NCI-H524 treated with DMSO at 0.1 percent for 48 hours (cell line): Measurements from ENCODE around the gene TAT.
"Not testable (repeated sequence)": the region's sequence is repeated elsewhere in the genome, so short reads cannot be mapped to it uniquely, and the experiment has no call there.

Experiments used
- DNase-seq: peaks from one replicate; lab custom pipeline; 2025; lab: John Stamatoyannopoulos, UW

Gene TAT

DNA sequence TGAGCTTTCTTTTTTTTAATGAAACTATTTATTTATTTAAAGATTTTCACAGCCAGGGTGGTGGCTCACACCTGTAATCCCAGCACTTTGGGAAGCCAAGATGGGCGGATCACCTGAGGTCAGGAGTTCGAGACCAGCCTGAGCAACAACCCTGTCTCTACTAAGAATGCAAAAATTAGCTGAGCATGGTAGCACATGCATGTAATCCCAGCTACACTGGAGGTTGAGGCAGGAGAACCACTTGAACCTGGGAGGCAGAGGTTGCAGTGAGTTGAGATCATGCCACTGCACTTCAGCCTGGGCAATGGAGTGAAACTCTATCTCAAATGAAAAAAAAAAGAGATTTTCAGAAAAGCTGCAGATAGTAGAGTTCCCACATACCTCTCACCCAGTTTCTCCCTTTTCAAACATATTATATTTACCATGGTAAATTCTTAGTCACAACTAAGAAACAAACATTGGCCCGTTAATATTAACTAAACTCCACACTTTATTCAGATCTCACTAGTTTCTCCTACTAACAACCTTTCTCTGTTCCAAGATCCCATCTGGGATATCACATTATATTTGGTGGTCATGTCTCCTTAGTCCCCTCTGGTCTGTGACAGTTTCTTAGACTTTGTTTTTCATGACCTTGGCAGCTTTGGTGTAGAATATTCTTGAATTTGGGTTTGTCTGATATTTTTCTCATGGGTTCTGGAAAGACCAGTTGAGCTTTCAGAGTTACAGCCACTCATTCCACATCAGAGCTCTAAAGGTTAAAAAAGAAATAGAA is 7.8 kb upstream of the TAT start:
- DNase-seq = no peak

DNA sequence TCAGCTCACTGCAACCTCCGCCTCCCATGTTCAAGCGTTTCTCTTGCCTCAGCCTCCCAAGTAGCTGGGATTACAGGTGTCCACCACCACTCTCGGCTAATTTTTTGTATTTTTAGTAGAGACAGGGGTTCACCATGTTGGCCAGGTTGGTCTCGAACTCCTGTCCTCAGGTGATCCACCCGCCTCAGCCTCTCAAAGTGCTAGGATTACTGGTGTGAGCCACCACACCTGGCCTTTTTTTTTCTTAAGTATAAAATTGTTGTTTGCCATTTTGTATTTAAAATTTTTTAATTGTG is 5.6 kb upstream of the TAT start:
- not testable (repeated sequence) for DNase-seq

DNA sequence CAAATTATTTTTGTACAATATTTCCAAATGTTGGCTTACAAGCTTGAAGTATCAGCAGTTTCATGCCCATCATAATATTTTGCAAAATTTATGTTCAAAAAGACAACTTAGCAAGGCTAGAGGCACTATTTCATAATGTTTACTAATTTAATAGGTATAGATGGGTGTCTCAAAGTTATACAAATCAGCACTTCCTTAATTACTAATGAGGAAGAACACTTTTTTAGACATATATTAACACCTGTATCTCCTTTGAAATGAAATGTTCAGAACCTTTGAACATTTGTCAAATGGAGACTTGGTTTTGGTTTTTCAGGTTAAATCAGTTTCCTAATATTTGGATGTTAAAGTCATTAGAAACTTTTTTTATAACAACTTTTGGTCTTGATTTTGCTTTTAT is 2.2 kb downstream of the TAT start:
- DNase-seq = no peak

DNA sequence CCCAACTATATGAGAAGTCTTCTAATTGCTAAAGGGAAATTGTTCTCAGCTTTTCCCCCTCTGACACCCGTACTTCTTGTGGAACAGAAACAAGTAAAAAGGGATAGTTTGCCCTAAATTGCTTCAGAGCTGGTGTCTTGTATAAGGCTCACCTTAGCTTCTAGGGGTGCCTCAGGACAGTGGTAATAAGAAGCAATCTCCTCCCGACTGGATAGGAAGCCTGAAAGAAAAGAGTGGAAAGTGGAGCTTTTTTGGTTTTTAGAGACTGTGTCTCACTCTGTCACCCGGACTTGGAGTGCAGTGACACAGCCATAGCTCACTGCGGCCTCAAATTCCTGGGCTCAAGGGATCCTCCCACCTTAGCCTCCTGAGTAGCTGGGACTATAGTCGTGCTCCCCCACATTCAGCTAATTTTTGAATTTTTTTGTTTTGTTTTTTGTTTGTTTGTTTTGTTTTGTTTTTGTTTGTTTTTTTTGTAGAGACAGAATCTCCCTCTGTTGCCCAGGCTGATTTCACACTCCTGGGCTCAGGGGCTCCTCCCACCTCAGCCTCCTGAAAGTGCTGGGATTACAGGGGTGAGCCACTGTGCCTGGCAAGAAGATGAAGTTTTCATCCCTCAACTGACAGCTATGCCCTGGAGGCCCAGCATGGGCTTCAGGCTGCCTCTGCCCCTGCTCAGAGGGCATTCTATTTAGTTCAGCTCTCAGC is 3.4 kb downstream of the TAT start:
- DNase-seq = no peak

DNA sequence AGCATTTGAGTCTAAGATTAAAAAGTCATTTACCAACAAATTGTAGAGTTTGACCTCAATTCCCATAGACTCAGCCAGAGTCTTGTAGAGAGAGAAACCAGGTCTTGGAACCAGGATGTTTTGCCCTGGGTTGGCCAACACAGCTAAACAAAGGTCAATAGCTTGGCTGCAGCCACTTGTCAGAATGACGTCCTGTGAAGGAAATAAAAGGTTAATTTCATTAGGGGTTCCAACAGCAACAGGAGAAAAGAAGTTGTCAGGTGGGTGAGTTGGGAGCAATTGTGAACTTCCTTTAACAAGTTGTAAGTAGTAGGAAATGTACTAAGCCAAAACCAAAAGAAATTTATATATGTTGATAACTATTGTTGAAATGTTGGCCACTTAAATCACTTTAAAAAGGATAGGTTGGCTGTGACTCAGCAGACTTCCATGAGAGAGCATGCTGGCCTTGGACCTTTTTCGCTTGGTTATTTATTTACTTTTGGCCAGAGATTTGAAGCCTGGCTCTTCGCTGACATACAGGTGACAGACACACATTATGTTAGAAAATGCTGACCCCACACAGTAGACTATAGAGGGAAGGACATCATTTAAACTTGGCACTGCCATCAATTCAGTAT is 4.3 kb downstream of the TAT start:
- no peak for DNase-seq

DNA sequence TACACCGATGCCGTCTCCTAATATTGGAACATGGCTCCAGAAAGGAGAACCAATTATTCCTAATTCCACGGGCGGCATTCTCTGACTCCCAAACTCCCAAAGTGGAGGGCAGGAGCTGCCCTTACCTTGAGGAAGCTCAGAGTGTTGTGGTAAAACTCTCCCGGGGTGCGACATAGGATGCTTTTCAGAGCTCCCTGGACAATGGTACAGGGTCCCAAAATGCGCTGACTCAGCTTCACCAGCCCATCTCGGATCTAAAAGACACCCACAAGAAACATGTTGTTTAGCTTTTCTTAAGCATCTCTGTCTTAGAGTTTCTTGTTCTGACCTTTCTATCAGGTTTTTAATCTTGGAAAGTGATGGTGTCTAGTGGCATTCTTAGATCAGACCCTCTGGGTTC is 6.7 kb downstream of the TAT start:
- DNase-seq = no peak

DNA sequence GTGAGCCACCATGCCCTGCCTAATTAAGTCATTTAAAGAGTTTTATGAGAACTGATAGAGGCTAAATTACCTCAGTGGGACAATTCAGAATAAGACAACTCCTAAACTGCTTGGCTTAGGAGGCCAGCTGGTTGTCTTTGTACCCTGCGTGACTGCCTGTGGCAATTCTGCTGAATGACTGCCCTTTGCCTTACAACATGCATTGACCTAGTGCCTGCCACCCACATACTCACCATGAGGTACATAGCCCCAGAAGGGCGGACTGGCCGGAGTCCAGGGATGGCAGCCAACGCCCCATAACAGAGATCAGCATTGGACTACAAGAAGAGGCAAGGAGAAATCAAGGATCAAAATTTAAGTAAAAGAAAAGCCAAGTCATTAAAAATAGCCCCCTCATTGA is 7.3 kb downstream of the TAT start:
- no peak for DNase-seq

DNA sequence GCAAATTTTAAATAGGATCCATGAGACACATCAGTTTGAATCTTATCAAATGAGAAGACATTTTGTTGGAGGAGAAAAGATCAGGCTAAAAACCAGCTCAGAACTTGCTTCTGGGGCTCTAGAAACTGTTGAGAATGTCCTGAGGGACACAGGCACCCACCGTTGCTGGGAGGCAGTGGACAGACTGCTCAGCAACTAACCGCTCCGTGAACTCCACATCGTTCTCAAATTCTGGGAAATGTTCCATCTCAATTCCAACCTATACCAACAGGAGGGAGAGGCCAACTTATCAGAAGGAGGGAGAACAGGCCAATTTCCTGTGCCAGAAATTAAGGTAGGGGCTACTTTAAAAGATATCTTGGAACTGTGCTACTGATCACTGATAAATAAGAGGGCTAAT is 8.3 kb downstream of the TAT start:
- DNase-seq = no peak

DNA sequence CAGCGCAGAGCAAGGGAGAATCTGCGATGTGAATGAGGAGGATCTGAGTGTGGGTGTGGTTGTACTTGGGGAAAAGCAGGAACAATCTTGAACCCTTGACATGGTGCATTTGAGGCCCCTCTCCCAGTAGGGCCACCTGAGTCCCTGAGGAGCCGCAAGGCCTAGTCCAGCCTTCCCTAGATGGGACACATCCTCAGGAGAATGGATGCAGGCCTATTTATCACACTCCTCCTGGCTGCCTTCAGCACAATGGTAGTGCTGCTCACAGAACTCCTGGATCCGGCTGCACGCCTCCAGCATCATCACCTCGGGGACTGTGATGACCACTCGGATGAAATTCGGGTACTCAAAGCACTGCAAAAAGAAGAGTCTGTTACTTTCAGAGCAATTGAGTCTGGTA is 9.0 kb downstream of the TAT start:
- DNase-seq = no peak

DNA sequence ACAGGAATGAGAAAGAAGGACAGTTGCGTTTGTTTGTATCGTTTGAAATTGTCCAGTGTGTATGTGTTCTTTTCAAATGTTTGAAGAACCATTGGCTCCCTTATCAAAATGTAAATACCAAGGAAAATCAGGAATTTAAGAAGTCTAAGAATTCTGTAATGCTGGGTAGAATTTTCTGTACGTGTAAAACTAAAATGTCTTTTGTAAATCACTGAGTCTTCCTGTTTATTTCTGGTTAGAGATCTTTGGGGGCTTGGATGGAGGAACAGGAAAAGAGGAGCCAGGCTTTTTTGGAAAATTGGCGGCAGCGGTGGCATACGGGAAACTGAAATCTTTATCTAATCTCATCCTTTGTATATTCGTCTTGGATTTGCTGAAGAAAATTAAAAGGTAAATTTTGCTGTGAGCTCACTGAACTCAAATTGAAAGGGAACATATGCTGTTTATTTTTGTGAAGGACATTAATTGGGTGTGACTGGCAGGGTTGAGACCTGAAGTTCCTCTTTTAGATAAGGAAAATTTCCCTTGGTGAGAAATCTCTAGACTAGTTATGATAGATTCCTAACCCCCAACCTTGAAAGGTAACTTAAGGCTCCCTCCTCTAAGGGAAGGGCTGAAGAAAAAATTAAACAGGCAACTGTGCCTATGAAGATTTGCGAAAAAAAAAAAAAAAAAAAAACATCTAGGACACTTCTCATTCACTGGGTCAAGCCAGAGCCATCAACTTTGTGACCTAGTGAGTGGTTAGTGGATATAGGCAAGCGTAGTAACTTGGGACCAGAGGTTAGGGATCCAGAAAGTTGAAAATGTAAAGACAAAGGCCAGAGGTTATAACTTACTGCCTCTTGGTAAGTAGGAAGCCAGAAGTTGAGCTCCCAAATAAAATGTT is 10.8 kb downstream of the TAT start:
- DNase-seq = no peak

DNA sequence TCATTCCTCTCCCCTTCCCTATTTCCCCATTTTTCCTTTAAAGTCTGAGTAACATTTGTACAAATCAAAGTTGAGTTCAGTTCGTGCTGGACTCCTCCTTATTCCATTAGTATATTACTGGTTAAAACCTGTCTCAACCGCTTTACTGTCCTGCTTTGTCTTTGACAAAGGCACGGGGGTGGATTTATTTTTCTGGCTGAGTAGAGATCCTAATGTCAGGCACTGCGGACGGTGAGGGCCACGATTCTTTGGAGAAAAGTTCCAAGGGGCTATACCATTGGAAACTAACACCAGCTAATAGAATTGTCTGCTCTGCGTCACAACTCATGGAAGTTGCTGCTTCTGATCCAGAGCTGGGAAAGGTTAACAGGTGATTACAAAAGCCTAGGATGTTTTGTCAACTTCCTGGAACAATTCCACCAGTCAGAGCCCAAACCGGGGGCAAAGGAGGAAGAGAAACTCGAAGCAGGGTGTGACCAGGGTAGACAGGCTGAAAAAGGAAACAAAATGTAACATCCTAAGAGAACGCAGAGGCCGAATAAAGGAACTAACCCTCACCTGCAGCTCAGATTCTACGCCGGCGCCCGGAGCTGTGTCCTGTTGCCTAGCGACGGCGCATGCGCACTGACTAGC is 12.4 kb downstream of the TAT start:
- no peak for DNase-seq

DNA sequence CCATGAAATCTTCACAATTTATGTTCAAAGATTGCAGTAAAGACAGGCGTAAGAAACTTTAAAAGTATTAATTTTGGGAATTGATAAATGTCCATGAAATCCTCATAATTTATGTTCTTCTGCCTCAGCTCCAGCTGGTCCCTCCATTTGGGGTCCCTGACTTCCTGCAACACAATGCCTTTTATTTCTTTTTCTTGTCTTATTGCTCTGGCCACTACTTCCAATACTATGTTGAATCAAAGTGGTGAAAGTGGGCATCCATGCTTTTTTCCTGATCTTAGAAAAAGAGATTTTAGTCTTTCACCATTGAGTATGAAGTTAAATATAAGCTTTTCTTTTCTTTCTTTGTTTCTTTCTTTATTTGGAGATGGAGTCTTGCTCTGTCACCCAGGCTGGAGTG is 14.3 kb downstream of the TAT start:
- DNase-seq = no peak

DNA sequence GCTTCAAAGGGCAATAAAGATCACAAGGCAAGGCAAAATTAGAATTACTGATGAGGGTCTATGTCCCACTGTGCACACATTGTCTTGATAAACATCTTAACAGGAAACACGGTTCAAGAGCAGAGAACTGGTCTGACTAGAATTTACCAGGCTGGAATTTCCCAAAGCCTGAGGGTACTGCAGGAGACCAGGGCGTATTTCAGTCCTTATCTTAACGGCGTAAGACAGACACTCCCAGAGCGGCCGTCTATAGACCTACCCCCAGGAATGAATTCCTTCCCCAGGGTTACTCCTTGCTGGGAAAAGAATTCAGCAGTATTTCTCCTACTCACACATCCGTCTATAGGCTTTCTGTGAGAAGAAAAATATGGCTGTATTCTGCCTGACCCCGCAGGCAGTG is 15.0 kb downstream of the TAT start:
- not testable (repeated sequence) for DNase-seq

DNA sequence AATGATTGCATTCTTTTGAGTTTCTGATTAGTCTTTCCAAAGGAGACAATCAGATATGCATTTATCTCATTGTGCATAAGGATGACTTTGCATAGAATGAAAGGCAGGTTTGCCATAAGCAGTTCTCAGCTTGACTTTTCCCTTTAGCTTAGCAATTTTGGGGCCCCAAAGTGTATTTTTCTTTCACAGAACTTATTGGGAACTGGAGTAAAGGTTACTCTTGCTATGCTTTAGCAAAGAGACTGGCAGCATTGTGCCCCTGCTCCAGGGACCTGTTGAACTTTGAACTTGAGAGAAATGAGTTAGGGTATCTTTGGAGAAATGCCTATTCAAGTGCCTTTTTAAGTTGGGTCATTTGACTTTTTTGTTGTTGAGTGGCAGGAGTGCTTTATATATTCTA is 17.0 kb downstream of the TAT start:
- no peak for DNase-seq

DNA sequence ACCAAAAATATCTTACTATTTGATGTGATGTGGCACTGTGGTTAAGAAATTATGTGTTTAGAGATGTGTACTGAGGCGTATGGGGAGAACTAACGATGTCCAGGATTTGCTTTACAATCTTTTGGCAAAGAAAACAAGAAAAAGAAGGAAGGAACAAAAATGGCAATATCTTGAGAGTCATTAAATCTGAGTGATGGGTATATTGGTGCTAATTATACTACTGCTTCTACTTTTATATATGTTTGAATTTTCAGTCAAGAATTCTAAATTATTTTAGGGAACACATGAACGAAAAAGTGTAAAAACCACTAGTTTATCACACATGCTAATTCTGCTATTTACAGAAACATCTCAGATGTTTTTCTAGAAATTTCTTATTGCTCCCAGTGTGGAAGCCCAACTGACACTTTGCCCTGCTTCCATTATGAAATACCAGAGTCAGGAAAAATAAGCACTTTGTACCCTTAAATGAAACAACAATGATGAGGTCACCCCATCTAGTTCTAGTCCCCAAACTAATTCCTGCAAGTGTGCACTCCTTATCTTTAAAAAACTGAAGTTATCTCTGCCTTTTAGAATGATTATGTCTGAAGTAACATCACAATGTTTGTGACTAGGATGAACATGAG is 18.8 kb downstream of the TAT start:
- DNase-seq = no peak

DNA sequence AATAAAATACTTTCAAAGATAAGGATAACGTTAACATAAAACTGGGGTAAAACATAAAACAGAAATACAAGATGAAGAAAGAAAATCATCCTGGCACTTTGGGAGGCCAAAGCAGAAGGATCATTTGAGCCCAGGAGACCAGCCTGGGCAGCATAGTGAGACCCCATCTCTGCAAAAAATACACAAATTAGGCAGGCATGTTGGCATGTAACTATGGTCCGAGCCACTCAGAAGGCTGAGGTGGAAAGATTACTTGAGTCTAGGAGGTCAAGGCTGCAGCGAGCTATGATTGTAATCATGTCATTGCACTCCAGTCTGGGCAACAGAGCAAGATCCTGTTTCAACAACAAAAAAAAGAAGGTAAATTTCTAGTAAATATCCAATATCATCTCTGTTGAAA is 19.6 kb downstream of the TAT start:
- no peak for DNase-seq

DNA sequence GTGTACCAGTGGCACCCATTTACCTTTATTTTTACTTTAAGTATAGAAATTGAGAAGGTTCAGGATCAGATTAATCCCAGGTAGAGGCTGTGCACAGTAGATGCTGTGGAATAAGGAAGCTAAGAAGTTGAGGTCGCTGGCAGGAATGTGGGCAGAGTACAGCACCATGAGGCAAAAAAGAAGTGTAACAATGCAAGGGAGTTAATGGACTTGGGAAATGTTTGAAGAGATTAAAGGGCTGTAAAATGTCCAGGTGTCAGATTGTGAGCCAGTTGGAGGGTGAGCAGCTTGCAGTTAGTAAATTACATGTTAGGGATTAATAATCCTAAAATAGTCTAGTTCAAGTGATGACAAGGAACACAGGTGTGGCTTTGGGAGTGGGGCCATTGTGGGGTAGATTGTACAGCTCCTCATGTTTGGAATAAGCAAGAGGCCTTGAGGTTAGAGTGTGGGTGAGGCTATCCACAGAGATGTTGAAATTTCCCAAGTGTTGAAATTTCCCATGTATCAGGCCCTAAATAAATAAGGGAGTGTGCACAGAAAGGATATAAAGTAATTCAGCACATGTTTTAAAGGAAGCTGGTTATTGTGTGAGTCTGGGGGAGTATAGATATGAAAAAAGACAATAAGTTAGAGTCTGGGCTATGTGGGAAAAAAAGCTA is 21.5 kb downstream of the TAT start:
- DNase-seq = no peak

DNA sequence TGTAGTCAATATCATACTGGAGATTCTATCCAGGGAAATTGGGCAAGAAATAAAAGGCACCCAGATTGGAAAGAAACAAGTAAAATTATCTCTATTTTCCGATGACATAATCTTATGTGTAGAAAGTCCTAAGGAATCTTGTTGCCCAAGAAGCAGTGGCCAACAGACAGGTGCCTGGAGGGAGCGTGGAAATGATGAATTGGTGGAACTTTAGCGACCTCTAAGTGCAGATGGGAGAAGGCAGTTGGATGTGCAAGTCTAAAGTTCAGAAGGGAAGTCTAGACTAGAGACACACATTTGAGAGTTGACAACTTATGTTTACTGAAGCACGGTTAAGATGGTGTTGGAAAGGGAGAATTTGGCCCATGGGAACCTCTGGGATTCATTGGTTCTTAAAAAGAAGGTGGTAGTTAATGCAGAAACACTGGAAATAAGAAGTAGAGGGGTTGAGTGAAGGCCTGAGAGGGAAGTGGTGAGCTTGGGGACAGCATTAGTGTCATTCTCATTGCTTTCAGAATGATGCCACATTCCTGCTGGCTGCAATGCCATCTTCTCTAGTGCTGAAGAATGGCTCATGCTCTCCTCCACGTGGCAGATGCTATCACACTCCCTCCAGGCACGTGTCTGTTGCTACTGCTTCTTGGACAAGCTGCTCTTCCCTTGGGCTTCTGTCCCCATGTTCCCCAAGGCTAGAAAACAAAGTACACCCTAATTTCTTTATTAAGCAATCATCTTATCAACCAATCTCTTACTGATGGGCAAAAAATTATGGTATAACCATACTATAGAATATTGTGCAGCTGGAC is 24.0 kb downstream of the TAT start:
- no peak for DNase-seq

DNA sequence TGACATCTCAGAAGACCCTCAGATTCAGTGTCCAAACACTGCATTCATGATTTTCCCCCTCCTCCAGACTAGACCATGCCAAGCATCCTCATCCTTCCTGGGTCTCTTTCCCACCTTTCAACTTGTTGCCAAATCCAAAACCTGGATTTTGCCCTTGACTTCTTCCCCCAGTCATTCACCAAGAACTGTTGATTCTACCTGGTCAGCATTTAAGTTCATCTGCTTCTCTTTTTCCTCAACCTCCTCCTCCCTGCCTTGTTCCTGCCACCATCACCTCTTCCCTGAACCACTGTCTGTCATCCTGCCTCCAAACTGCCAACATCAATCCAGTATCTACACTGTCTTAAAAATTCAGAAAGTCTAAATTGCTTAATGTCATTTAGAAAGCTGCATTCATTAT is 29.7 kb downstream of the TAT start:
- no peak for DNase-seq

DNA sequence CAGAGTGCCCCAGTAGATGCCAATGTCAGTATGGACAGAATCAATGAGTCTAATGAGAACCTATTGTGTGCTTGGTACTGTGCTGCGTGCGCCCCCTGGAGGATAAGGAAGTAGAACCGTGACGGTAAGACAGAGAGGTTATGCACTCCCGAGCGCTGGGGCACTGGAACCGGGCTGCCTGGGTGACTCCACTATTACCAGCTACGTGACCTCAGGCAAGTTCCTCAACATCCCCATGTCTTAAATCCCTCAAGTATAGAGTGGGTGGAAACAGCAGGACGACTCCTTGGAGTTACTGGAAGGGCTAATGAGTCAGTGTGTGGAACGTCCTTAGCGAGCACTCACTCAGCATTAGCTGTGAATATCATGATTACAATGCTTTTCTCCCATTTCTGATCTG is 34.5 kb downstream of the TAT start:
- no peak for DNase-seq
